Stimulated activated effector memory CD8-positive, alpha-beta T cell treated with anti-CD3 and anti-CD28 coated beads, Interleukin-12 subunit alpha, Interleukin-12 subunit beta, amount 100 ng/mL, for 72 hours (primary cell): ENCODE results near the gene THSD4.
"Not testable (repeated sequence)": the region's sequence is repeated elsewhere in the genome, so short reads cannot be mapped to it uniquely, and the experiment has no call there.

Experiments
- ATAC-seq: fragments of 150-1000 bp; cut with Tn5 transposase; 2 replicates; pipeline ENCODE4 v1.10.0; 2021
- DNase-seq, 2 donors: peaks; one replicate each; pipeline ENCODE4 v3.0.0; 2021 to 2022; ENCODE audit warnings: low spot score in 2 of 2
- H3K27ac Mint-ChIP-seq: one replicate; pipeline ENCODE4 v1.8.0; 2022; ENCODE audit warnings: mild to moderate bottlenecking, mixed read lengths
- H3K36me3 Mint-ChIP-seq: one replicate; pipeline ENCODE4 v1.8.0; 2022; ENCODE audit warnings: mild to moderate bottlenecking, mixed read lengths
- H3K4me1 Mint-ChIP-seq: one replicate; pipeline ENCODE4 v1.8.0; 2022; ENCODE audit warnings: mixed read lengths
- H3K4me3 Mint-ChIP-seq: one replicate; pipeline ENCODE4 v1.8.0; 2022; ENCODE audit warnings: mild to moderate bottlenecking, mixed read lengths
- H3K9me3 Mint-ChIP-seq: one replicate; pipeline ENCODE4 v1.8.0; 2022; ENCODE audit warnings: mixed read lengths

The THSD4 gene

GRCh38 chr15:71125831-71126450, 10.7 kb downstream of the THSD4 start:
- Mint-ChIP-seq H3K36me3 (no peaks in the 10 kb centered on the region), H3K27ac (no peak overlapping the region), H3K4me3 (no peak overlapping the region), H3K4me1 (no peaks in the 10 kb centered on the region), H3K9me3 (no peaks in the 10 kb centered on the region)
- DNase-seq (no peak), ATAC-seq (no peak)

DNA sequence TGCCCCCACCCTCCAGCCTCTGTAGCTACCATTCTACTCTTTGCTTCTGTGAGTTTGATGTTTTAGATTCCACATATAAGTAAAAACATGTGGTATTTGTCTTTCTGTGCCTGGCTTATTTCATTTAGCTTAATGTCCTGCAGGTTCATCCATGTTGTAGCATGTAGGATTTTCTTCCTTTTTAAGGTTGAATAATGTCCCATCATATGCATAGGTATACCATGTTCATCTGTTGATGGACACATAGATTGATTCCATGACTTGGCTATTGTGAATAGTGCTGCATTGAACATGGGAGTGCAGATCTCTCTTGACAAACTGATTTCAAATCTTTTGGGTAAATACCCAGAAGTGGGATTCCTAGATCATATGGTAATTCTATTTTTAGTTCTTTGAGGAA, 11.8 kb downstream of the THSD4 start:
- no peaks in the 10 kb centered on the region for H3K36me3 Mint-ChIP-seq
- H3K4me1 Mint-ChIP-seq = no peaks in the 10 kb centered on the region
- DNase-seq (no peak), ATAC-seq (no peak)
- H3K4me3 Mint-ChIP-seq = no peak overlapping the region
- H3K27ac Mint-ChIP-seq = no peak overlapping the region
- H3K9me3 Mint-ChIP-seq = no peaks in the 10 kb centered on the region

GRCh38 chr15:71128159-71128558, 12.9 kb downstream of the THSD4 start:
- not testable (repeated sequence) for DNase-seq, ATAC-seq, H3K9me3 Mint-ChIP-seq, H3K27ac Mint-ChIP-seq, H3K4me1 Mint-ChIP-seq, H3K36me3 Mint-ChIP-seq, H3K4me3 Mint-ChIP-seq

DNA sequence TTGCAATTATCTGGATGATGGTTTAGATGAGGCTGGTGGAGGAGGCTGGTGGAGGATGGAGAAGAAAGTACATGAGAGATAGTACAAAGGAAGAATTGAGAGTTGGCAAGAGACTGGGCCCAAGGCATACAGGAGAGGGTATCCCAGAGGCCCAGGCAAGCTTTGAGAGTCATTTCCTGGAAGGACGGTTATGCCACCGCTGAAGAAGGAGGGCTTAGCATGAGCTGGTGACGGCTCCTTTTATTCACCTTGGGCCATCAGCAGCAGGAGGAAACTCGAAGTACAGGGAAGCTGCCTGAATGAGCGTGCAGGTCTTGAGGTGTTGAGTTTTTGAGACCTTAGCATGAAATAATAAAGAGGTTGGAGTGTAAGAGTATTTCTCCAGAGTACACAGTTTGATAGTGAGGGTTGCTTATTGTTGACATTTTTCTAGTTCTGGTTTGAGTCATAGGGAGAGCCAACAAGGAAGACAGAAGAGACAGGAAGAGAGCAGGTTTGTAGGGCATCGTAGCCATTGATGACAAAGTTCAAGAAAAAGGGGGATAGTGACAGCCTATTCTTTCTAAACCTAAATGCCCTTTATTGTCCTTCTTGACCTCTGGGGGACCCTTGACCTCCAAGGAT, 13.8 kb downstream of the THSD4 start:
- no peak overlapping the region for H3K4me3 Mint-ChIP-seq
- ATAC-seq = no peak
- DNase-seq = no peak
- no peaks in the 10 kb centered on the region for H3K36me3 Mint-ChIP-seq
- H3K27ac Mint-ChIP-seq = no peak overlapping the region
- no peaks in the 10 kb centered on the region for H3K9me3 Mint-ChIP-seq
- no peaks in the 10 kb centered on the region for H3K4me1 Mint-ChIP-seq

DNA sequence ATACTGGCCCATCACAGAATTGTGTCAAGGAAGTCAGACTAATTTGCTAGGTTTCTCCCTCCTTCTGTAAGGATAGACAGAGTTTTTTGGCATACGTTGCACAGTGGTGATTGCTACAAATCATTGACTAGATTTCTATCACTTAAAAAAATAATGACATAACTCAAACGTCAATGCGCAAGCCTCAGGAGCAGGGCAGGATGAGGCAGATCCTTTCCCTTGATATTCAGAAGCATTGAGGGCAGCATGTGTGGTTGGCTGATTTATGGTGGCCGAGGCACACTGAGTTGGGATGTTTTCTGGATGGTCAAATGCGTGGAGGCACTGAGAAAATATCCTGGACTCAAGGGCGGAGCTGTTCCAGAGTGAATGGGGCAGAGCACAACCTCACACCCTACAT, 14.4 kb downstream of the THSD4 start:
- Mint-ChIP-seq H3K4me1 (no peaks in the 10 kb centered on the region), H3K27ac (no peak overlapping the region), H3K36me3 (no peaks in the 10 kb centered on the region), H3K9me3 (no peaks in the 10 kb centered on the region), H3K4me3 (no peak overlapping the region)
- DNase-seq (no peak), ATAC-seq (no peak)

DNA sequence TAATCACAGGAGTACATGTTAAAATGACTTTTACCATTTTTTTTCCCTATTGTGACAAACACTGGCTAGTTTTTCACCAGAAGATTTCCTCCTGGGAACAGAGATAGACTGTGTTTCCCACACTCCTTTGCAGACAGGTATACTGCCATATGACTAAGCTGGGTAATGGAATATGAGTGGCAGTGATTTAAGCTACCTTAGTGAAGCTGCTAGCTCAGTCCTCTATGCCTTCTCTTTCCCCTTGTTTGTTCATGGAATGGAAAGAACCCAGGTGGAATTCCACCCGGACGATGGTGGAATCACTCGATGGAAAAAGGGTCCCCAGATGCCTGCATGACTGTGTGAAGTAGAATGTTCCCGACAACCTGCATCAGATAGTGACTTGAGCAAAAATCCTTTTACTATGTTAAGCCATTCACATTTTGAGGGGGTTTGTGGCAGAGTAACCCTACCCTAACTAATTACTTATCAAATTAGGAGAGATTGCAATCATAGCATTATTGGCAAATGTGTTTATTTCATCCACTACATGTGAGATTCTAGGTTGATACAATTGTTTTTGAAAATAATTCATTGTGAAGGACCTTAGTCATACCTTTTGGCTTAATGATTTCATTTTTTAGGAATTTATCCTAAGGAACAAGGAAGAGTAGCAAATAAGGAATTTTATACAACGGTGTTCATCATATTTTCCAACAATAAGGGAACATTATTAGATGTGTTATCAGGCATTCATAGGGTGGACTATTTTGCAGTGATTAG, 16.5 kb downstream of the THSD4 start:
- Mint-ChIP-seq H3K36me3 (no peaks in the 10 kb centered on the region), H3K27ac (no peak overlapping the region), H3K4me3 (no peak overlapping the region), H3K4me1 (no peaks in the 10 kb centered on the region), H3K9me3 (no peaks in the 10 kb centered on the region)
- DNase-seq = no peak
- ATAC-seq = no peak

DNA sequence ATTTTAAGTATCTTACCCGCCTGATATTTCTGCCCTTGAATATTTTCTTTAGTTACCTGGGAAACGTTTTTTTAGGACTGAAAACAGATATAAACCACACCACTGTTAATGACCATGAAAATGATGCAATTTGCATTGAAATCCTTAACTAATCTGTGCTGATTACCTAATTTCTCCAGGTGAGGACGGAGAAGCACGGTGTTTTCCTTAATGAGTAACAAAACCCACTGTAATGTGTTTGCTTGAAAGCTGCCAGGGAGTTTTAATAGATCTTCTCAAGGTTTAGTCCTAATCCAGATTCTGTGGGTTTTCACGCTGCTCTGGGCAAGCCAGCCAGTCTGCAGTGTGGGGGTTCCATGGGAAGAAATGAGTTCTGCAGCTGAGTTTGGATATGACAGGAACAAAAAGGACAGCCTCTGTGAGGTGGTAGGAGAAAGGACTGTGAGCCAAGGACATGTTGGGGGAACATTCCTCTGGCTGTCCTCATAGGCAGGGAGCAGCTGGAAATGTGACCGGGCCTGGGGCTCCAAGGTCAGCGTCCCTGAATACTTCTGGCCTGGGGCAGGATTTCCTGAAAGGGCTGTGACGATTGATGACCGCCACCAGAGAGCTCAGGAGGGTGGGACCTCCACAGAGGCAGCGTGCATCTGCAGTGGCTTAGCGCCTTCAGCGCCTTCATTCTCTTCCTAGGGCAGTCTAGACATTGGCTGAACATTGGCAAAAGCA, 18.6 kb downstream of the THSD4 start:
- Mint-ChIP-seq H3K4me1 (no peaks in the 10 kb centered on the region), H3K27ac (no peak overlapping the region), H3K4me3 (no peak overlapping the region), H3K9me3 (peaks cover 3% of the 10 kb centered on the region), H3K36me3 (no peaks in the 10 kb centered on the region)
- no peak for ATAC-seq
- no peak for DNase-seq

DNA sequence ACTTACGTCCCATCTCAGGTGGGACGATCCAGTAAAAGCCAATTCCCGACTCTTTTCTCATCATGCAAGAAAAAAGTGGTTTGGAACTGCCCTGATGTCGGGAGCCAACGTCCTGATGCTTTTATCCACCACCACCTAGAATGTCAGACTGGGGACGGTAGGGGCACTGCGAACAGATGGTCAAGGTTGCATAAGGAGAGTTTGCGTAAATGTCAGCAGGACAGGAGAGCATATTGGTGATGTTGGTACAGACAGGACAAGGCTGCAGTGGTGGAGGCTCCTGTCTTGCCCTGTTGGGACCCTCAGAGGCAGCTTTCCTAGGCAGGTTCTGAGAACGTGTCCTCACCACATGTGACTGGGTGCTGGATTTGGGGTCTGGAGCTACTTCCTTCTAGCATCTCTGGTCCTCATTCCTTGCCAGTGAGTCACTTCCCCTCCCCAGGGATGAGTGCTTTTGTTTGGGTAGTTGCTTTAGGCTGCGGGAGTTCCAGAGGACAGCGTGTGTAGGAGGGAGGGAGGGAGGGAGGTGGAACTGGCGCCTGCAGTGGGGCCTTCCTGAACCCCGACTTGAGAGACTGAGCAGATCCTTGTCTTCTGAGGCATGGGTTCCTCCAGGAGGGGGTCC, 21.0 kb downstream of the THSD4 start:
- no peak for DNase-seq

DNA sequence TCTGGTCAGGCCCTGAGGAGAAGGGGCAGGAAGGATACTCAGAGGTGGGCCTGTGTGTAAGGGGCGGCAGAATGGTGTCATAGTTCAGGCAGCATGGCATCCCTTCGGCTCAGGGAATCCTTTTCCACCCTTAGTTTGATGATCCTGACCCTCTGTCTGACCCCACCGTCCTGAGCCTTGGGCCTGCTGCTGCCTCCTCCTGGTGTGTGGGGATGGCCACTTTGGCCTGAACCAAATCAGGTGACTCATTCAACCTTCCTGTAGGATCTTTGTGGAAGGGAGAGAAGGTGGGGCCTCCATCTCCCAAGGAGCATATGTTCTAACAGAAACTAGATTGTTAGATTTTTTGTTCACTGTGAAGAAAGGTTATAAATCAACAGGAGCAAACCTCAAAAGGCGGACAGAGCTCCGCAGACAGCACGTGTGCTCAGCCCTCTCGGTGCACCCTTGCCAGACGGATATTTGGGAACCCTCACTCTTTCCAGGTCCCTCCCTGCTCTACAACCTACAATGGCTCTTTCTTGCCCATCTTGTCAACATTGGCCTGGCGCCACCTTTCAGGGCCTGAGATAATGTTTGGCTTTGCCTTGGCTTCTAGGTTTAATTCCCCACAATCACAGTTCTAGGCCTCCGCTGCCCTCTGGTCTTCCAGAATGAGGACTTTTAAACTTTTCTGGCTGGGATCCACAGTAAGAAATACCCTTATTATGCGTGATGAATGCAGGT, 21.7 kb downstream of the THSD4 start:
- Mint-ChIP-seq H3K4me3 (no peak overlapping the region), H3K36me3 (no peaks in the 10 kb centered on the region), H3K9me3 (peaks cover 3% of the 10 kb centered on the region), H3K4me1 (no peaks in the 10 kb centered on the region), H3K27ac (no peak overlapping the region)
- no peak for ATAC-seq
- DNase-seq = no peak

More for the DNA sequence above, 21.0 kb downstream of the THSD4 start:
- peaks cover 3% of the 10 kb centered on the region for H3K9me3 Mint-ChIP-seq
- no peak overlapping the region for H3K27ac Mint-ChIP-seq
- H3K36me3 Mint-ChIP-seq = no peaks in the 10 kb centered on the region
- no peaks in the 10 kb centered on the region for H3K4me1 Mint-ChIP-seq
- no peak overlapping the region for H3K4me3 Mint-ChIP-seq
- no peak for ATAC-seq

- ATAC-seq (no peak), DNase-seq (no peak)
- Mint-ChIP-seq H3K9me3 (peaks cover 3% of the 10 kb centered on the region), H3K4me1 (no peaks in the 10 kb centered on the region), H3K36me3 (no peaks in the 10 kb centered on the region), H3K4me3 (no peak overlapping the region), H3K27ac (no peak overlapping the region)
These were observed 23.2 kb downstream of the THSD4 start for GRCh38 chr15:71138473-71138872.

GRCh38 chr15:71139241-71139640, 24.0 kb downstream of the THSD4 start:
- Mint-ChIP-seq H3K4me3 (no peak overlapping the region), H3K4me1 (no peaks in the 10 kb centered on the region), H3K27ac (no peak overlapping the region), H3K9me3 (peaks cover 3% of the 10 kb centered on the region), H3K36me3 (no peaks in the 10 kb centered on the region)
- DNase-seq = no peak
- ATAC-seq = no peak

DNA sequence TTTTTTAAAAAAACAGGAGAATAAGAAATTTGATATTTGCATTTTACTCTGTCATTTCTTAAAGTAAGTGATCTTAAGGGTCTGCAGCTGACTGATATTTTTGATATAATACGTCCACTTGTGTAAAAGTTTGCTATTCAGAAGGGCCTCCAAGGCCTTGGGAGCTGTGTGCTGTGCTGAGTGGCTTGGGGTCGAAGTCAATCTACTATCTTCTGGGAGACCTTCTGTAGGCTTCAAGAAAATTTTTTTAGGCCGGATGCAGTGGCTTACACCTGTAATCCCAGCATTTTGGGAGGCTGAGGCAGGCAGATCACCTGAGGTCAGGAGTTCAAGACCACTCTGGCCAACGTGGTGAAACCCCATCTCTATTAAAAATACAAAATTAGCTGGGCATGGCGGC, 26.3 kb downstream of the THSD4 start:
- DNase-seq (no peak), ATAC-seq (no peak)
- H3K4me1 Mint-ChIP-seq = no peaks in the 10 kb centered on the region
- no peaks in the 10 kb centered on the region for H3K36me3 Mint-ChIP-seq
- H3K9me3 Mint-ChIP-seq = peaks cover 3% of the 10 kb centered on the region
- H3K27ac Mint-ChIP-seq = no peak overlapping the region
- no peak overlapping the region for H3K4me3 Mint-ChIP-seq

DNA sequence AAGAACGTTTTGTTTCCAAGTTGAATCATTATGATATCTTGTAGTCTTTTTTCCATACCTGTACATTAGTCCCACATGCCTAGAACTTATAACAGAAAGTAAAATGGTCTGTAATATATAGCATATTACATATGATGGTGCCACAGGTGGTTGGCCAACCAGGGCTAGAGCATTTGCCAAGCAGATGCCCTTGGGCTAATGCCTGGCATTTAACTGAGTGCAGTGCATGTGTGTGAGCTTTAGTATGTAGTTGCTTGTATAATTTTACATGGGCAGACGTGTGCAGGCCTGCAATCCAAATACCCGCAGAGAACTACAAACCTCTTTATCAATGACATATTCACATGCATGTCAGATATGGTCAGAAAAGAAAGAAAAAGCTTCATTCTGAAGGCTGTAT, 27.5 kb downstream of the THSD4 start:
- Mint-ChIP-seq H3K36me3 (no peaks in the 10 kb centered on the region), H3K4me1 (no peaks in the 10 kb centered on the region), H3K4me3 (no peak overlapping the region), H3K9me3 (peaks cover 3% of the 10 kb centered on the region), H3K27ac (no peak overlapping the region)
- no peak for DNase-seq
- ATAC-seq = no peak

- Mint-ChIP-seq H3K4me1 (no peaks in the 10 kb centered on the region), H3K36me3 (no peaks in the 10 kb centered on the region), H3K9me3 (no peaks in the 10 kb centered on the region), H3K4me3 (no peak overlapping the region), H3K27ac (no peak overlapping the region)
- no peak for ATAC-seq
- no peak for DNase-seq
These were observed 28.4 kb downstream of the THSD4 start for GRCh38 chr15:71143373-71144310.
